Rectal smooth muscle tissue (tissue), 1 donor: ENCODE results near the gene DUOX2.

ENCODE experiments used
- H3K27ac ChIP-seq: one replicate; pipeline ENCODE4 v1.7.0; 2013; ENCODE audit warnings: low read depth, low read length, inconsistent platforms
- H3K27me3 ChIP-seq: one replicate; pipeline ENCODE4 v1.7.0; 2013; ENCODE audit warnings: low read length; ENCODE audit not compliant: control insufficient read depth, insufficient read depth
- H3K36me3 ChIP-seq: one replicate; pipeline ENCODE4 v1.7.0; 2013; ENCODE audit warnings: low read length; ENCODE audit not compliant: control insufficient read depth, insufficient read depth
- H3K4me1 ChIP-seq: one replicate; pipeline ENCODE4 v1.7.0; 2013; ENCODE audit warnings: low read length; ENCODE audit not compliant: control insufficient read depth, insufficient read depth
- H3K4me3 ChIP-seq: one replicate; pipeline ENCODE4 v1.7.0; 2013; ENCODE audit warnings: low read length
- H3K9ac ChIP-seq: one replicate; pipeline ENCODE4 v1.7.0; 2013; ENCODE audit warnings: low read length

The DUOX2 gene

GRCh38 chr15:45122719-45123118 is 8.7 kb upstream of the DUOX2 start:
- H3K4me1 ChIP-seq = no peaks in the 10 kb centered on the region
- peaks cover 11% of the 10 kb centered on the region for H3K27me3 ChIP-seq

GRCh38 chr15:45121706-45122417 is 7.9 kb upstream of the DUOX2 start:
- Histone ChIP-seq H3K4me1 (peaks cover 3% of the 10 kb centered on the region), H3K27ac (no peak overlapping the region), H3K27me3 (peaks cover 17% of the 10 kb centered on the region), H3K9ac (no peak overlapping the region), H3K36me3 (no peaks in the 10 kb centered on the region), H3K4me3 (no peak overlapping the region)

More at GRCh38 chr15:45122719-45123118, 8.7 kb upstream of the DUOX2 start:
- Histone ChIP-seq H3K4me3 (no peak overlapping the region), H3K27ac (no peak overlapping the region), H3K9ac (no peak overlapping the region), H3K36me3 (no peaks in the 10 kb centered on the region)

- Histone ChIP-seq H3K27me3 (peaks cover 21% of the 10 kb centered on the region), H3K27ac (no peak overlapping the region), H3K4me1 (peaks cover 3% of the 10 kb centered on the region), H3K4me3 (no peak overlapping the region), H3K36me3 (no peaks in the 10 kb centered on the region), H3K9ac (no peak overlapping the region)
Measured at GRCh38 chr15:45121020-45121419, 7.0 kb upstream of the DUOX2 start.

- no peak overlapping the region for H3K4me3 ChIP-seq
- H3K4me1 ChIP-seq = peaks cover 3% of the 10 kb centered on the region
- H3K27ac ChIP-seq = no peak overlapping the region
- no peaks in the 10 kb centered on the region for H3K36me3 ChIP-seq
- H3K27me3 ChIP-seq = peaks cover 26% of the 10 kb centered on the region
- H3K9ac ChIP-seq = no peak overlapping the region
Measured at GRCh38 chr15:45120081-45120972, 6.4 kb upstream of the DUOX2 start.

- H3K9ac ChIP-seq = no peak overlapping the region
- no peaks in the 10 kb centered on the region for H3K36me3 ChIP-seq
- H3K4me3 ChIP-seq = no peak overlapping the region
- H3K27me3 ChIP-seq = peaks cover 36% of the 10 kb centered on the region
- H3K27ac ChIP-seq = no peak overlapping the region
- peaks cover 3% of the 10 kb centered on the region for H3K4me1 ChIP-seq
Measured at GRCh38 chr15:45118996-45119395, 5.0 kb upstream of the DUOX2 start.

- Histone ChIP-seq H3K4me3 (peak overlapping the region; percentile 35), H3K36me3 (no peaks in the 10 kb centered on the region), H3K4me1 (peaks cover 3% of the 10 kb centered on the region), H3K27me3 (peaks cover 42% of the 10 kb centered on the region), H3K27ac (no peak overlapping the region), H3K9ac (no peak overlapping the region)
Measured at GRCh38 chr15:45118131-45118588, 4.2 kb upstream of the DUOX2 start.

- Histone ChIP-seq H3K4me1 (peaks cover 3% of the 10 kb centered on the region), H3K27me3 (peaks cover 48% of the 10 kb centered on the region), H3K27ac (no peak overlapping the region), H3K36me3 (no peaks in the 10 kb centered on the region), H3K4me3 (peak overlapping the region; percentile 35), H3K9ac (no peak overlapping the region)
Measured at GRCh38 chr15:45117308-45118130, 3.5 kb upstream of the DUOX2 start.

GRCh38 chr15:45116482-45117307 is 2.7 kb upstream of the DUOX2 start:
- H3K9ac ChIP-seq = no peak overlapping the region
- H3K4me1 ChIP-seq = peaks cover 3% of the 10 kb centered on the region
- H3K27me3 ChIP-seq = peaks cover 51% of the 10 kb centered on the region

GRCh38 chr15:45116006-45116481 is 2.1 kb upstream of the DUOX2 start:
- H3K9ac ChIP-seq = no peak overlapping the region
- no peak overlapping the region for H3K27ac ChIP-seq
- H3K4me1 ChIP-seq = peaks cover 3% of the 10 kb centered on the region
- H3K27me3 ChIP-seq = peaks cover 51% of the 10 kb centered on the region
- H3K4me3 ChIP-seq = no peak overlapping the region
- H3K36me3 ChIP-seq = no peaks in the 10 kb centered on the region

More at GRCh38 chr15:45116482-45117307, 2.7 kb upstream of the DUOX2 start:
- Histone ChIP-seq H3K4me3 (peak overlapping the region; percentile 5), H3K27ac (no peak overlapping the region), H3K36me3 (no peaks in the 10 kb centered on the region)

GRCh38 chr15:45115312-45115820 is 1.4 kb upstream of the DUOX2 start:
- H3K9ac ChIP-seq = no peak overlapping the region
- H3K36me3 ChIP-seq = no peaks in the 10 kb centered on the region
- H3K27ac ChIP-seq = no peak overlapping the region
- no peak overlapping the region for H3K4me3 ChIP-seq
- H3K4me1 ChIP-seq = peaks cover 3% of the 10 kb centered on the region
- peaks cover 47% of the 10 kb centered on the region for H3K27me3 ChIP-seq

- no peaks in the 10 kb centered on the region for H3K36me3 ChIP-seq
- no peak overlapping the region for H3K9ac ChIP-seq
- H3K4me1 ChIP-seq = peaks cover 3% of the 10 kb centered on the region
- H3K4me3 ChIP-seq = no peak overlapping the region
- H3K27ac ChIP-seq = no peak overlapping the region
- H3K27me3 ChIP-seq = peaks cover 49% of the 10 kb centered on the region
Measured at GRCh38 chr15:45114751-45115085, 746 bp upstream of the DUOX2 start.
